Endothelial cell of umbilical vein (primary cell): ENCODE data around the gene RIC8B. TPM values are rescaled to one million over a fixed set of nuclear protein-coding genes. Genes with fewer than 3 reads are reported as not detected.

Source experiments
- BruUV-seq: library from RNA; stranded (reverse); fragments of 400-500 nt; replicated peaks from 2 replicates; lab custom pipeline; 2021; lab: Mats Ljungman, UMichigan
- CTCF ChIA-PET: fragments of 300-600, 350-600 bp; sonication (Branson Sonifier 250); formaldehyde crosslinking; loops from one replicate; lab custom pipeline; 2021; ENCODE audit warnings: antibody characterized with exemption, inconsistent platforms; lab: Charles Lee
- POLR2A ChIA-PET: fragments of 300-600, 350-600 bp; sonication (Branson Sonifier 250); formaldehyde crosslinking; loops from one replicate; lab custom pipeline; 2021; ENCODE audit warnings: antibody characterized with exemption, inconsistent platforms; lab: Charles Lee
- DNase-seq: peaks from one replicate; pipeline ENCODE4 v3.0.0-alpha.2; 2011; ENCODE audit warnings: low read depth, low spot score
- FAIRE-seq: peaks from 2 replicates; lab custom pipeline; 2011; peaks lifted over from hg19 to GRCh38; lab: Jason Lieb, UNC
- H2AFZ ChIP-seq: 2 replicates; pipeline ENCODE4 v1.6.0; 2012; ENCODE audit warnings: low read depth, low read length, control low read depth, inconsistent platforms
- H3K27ac ChIP-seq: 2 replicates; pipeline ENCODE4 v1.5.1; 2011; ENCODE audit warnings: low read depth, mild to moderate bottlenecking, control low read depth, low read length, moderate library complexity; ENCODE audit not compliant: insufficient read depth
- H3K27me3 ChIP-seq, 2 experiments: 2 replicates each; pipeline versions ENCODE4 v1.6.0 to v1.6.1; 2011; ENCODE audit warnings: low read length in 2 of 2, mixed read lengths in 1 of 2; ENCODE audit not compliant: control insufficient read depth in 2 of 2, insufficient read depth in 2 of 2
- H3K36me3 ChIP-seq, 2 experiments: 2 replicates in 1 of 2; 3 replicates in 1 of 2; pipeline ENCODE4 v1.5.1; 2011; ENCODE audit warnings: low read length in 2 of 2, mild to moderate bottlenecking in 1 of 2, moderate library complexity in 1 of 2; ENCODE audit not compliant: control insufficient read depth in 2 of 2, insufficient read depth in 2 of 2; ENCODE audit errors: extremely low read depth in 1 of 2
- H3K4me1 ChIP-seq: 3 replicates; pipeline ENCODE4 v1.5.1; 2011; ENCODE audit warnings: mild to moderate bottlenecking, low read length; ENCODE audit not compliant: control insufficient read depth, insufficient read depth; ENCODE audit errors: extremely low read depth
- H3K4me2 ChIP-seq: 2 replicates; pipeline ENCODE4 v1.6.1; 2011; ENCODE audit warnings: low read length, control low read depth, mixed read lengths; ENCODE audit not compliant: insufficient read depth
- H3K4me3 ChIP-seq, 3 experiments: fragments of 200-600 bp in 1 of 3; sonication (generic), shearing (Covaris generic) in 1 of 3; replicated peaks in 1 of 3; 2 replicates each; pipeline ENCODE4 v1.5.1; 2011 to 2016; ENCODE audit warnings: control low read depth in 3 of 3, low read length in 3 of 3, mild to moderate bottlenecking in 2 of 3, inconsistent platforms in 1 of 3, low read depth in 1 of 3, moderate library complexity in 1 of 3; ENCODE audit not compliant: insufficient read depth in 1 of 3
- H3K79me2 ChIP-seq: 2 replicates; pipeline ENCODE4 v1.6.0; 2012; ENCODE audit warnings: low read length, inconsistent platforms; ENCODE audit not compliant: control insufficient read depth, insufficient read depth
- H3K9ac ChIP-seq: replicated peaks from 2 replicates; pipeline ENCODE3; 2011; ENCODE audit warnings: low read length, control low read depth; ENCODE audit not compliant: insufficient read depth; ENCODE audit errors: extremely low read depth
- H3K9me1 ChIP-seq: replicated peaks from 3 replicates; pipeline ENCODE4 v1.6.0; 2011; ENCODE audit warnings: mild to moderate bottlenecking, low read length; ENCODE audit not compliant: control insufficient read depth, insufficient read depth; ENCODE audit errors: extremely low read depth
- H3K9me3 ChIP-seq: replicated peaks from 2 replicates; pipeline ENCODE4 v1.5.1; 2012; ENCODE audit warnings: low read length, inconsistent platforms; ENCODE audit not compliant: control insufficient read depth, insufficient read depth
- H4K20me1 ChIP-seq: replicated peaks from 2 replicates; pipeline ENCODE3; 2011; ENCODE audit warnings: mild to moderate bottlenecking, low read length; ENCODE audit not compliant: control insufficient read depth, insufficient read depth; ENCODE audit errors: extremely low read depth
- CTCF ChIP-seq, 2 donors: IDR thresholded peaks; 1 replicate in 1 of 2; 2 replicates in 1 of 2; pipeline ENCODE4 v1.5.1; 2011; ENCODE audit warnings: low read length in 2 of 2, mild to moderate bottlenecking in 2 of 2, moderate library complexity in 2 of 2, control low read depth in 1 of 2, inconsistent platforms in 1 of 2, low read depth in 1 of 2; ENCODE audit not compliant: insufficient read depth in 1 of 2; ENCODE audit errors: extremely low read depth in 1 of 2
- EZH2 ChIP-seq: IDR thresholded peaks from 2 replicates; pipeline ENCODE4 v1.6.1; 2012; ENCODE audit warnings: borderline replicate concordance, low read depth, mild to moderate bottlenecking, moderate library complexity, low read length, inconsistent platforms; ENCODE audit not compliant: severe bottlenecking
- FOS ChIP-seq: IDR thresholded peaks from 2 replicates; pipeline ENCODE4 v1.6.1; 2011; ENCODE audit warnings: mild to moderate bottlenecking, low read length, moderate library complexity, borderline replicate concordance; ENCODE audit not compliant: insufficient read depth
- GATA2 ChIP-seq: IDR thresholded peaks from 2 replicates; pipeline ENCODE4 v1.7.0; 2011; ENCODE audit warnings: low read depth, mild to moderate bottlenecking, moderate library complexity, mixed read lengths, low read length; ENCODE audit not compliant: insufficient read length, insufficient read depth
- JUN ChIP-seq: IDR thresholded peaks from 2 replicates; pipeline ENCODE4 v1.6.1; 2011; ENCODE audit warnings: borderline replicate concordance, low read depth; ENCODE audit not compliant: insufficient read length, insufficient read depth
- MAX ChIP-seq: IDR thresholded peaks from 2 replicates; pipeline ENCODE4 v1.6.1; 2011; ENCODE audit not compliant: insufficient read depth, insufficient read length
- MYC ChIP-seq: IDR thresholded peaks from one replicate; pipeline ENCODE4 v1.6.1; 2011; ENCODE audit warnings: mild to moderate bottlenecking, low read depth, low read length
- POLR2A ChIP-seq: IDR thresholded peaks from 2 replicates; pipeline ENCODE4 v1.6.1; 2012; ENCODE audit warnings: low read depth, mild to moderate bottlenecking, control low read depth, low read length
- POLR2AphosphoS5 ChIP-seq: IDR thresholded peaks from 2 replicates; pipeline ENCODE4 v1.6.1; 2012; ENCODE audit warnings: low read depth, mild to moderate bottlenecking, control low read depth, low read length, moderate library complexity; ENCODE audit not compliant: insufficient read depth
- dilution Hi-C: fragments of 300-500 bp; cut with MboI; formaldehyde crosslinking; loops from one replicate; pipeline ENCODE4 v1.15.0; 2019; ENCODE audit warnings: low sequenced_read_pairs; ENCODE audit not compliant: extremely low pct_ligation_motif_present
- intact Hi-C: fragments of 100-400 bp; cut with micrococcal nuclease; formaldehyde crosslinking; loops from one replicate; pipeline ENCODE4 v1.10.0; 2022
- polyA plus RNA-seq, 4 experiments: library from polyadenylated mRNA; depleted of rRNA in 3 of 4; stranded (reverse) in 3 of 4; unstranded in 1 of 4; fragments of >200 nt; gene quantifications; 2 replicates each; pipeline versions ENCODE4 v1.2.1 to v1.2.3, GENCODE V29; 2011 to 2012; ENCODE audit warnings: missing spikeins in 1 of 4
- total RNA-seq: library from RNA; stranded (reverse); gene quantifications from 2 replicates; pipeline ENCODE4 v1.2.3, GENCODE V29; 2021

The RIC8B gene
- total and polyA plus RNA-seq, 2 donors (not counting 3 experiments of a cell fraction or from before 2014, with no cell fraction given), result 4.1 to 13.7 TPM

GRCh38 chr12:106870116-106870515 lies 95.6 kb downstream of the RIC8B start:
- Histone ChIP-seq H3K9ac (no peak overlapping the region), H3K4me3 (no peak overlapping the region), H2AFZ (no peak overlapping the region), H3K79me2 (no peaks in the 10 kb centered on the region), H3K27ac (no peak overlapping the region), H3K36me3 (no peaks in the 10 kb centered on the region), H4K20me1 (no peaks in the 10 kb centered on the region), H3K9me1 (no peaks in the 10 kb centered on the region), H3K9me3 (no peaks in the 10 kb centered on the region), H3K4me1 (no peaks in the 10 kb centered on the region), H3K27me3 (no peaks in the 10 kb centered on the region), H3K4me2 (no peak overlapping the region)
- intact Hi-C loops (no loop called here), dilution Hi-C loops (no loop called here)
- CTCF ChIA-PET, result no interaction called here
- TF ChIP-seq JUN (no peak), FOS (no peak), CTCF (IDR thresholded peaks at IDR 0.05; ENCODE audit: extremely low read depth in 1 of 2, insufficient read depth in 1 of 2, low read depth in 1 of 2, low read length in 2 of 2) (no peak), POLR2AphosphoS5 (no peak), POLR2A (no peak), GATA2 (no peak), EZH2 (no peak), MAX (no peak), MYC (no peak)
- POLR2A ChIA-PET, result no interaction called here
- BruUV-seq, result no TSS peak
- no peak for FAIRE-seq
- peak; percentile 5 for DNase-seq
